Measurements from ENCODE around the gene CDK6. TPM values are rescaled to one million over a fixed set of nuclear protein-coding genes. Genes with fewer than 3 reads are reported as not detected.

Gene CDK6
- total and polyA plus RNA-seq, 4 donors = 3.3 to 35.0 (median 12.0) TPM

DNA sequence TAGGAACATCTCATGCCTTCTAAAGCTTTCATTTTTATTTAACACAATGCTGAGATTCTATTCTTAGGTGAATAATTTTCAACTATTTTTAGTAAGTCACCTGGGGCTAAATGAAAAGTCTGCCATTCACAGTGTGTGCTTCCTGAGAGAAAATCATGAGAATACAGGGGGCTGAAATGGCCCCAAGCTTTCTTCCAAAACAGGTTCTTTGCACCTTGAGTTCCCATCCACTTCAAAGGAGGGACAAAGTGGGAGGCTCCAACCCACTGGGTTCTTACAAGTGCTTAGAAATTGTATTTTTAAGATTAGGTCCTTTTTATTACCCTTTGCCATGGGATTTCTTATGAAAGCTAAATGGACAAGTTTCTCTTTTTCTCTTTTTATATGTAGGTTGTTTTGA, 224.6 kb downstream of the CDK6 start:
- no peak for DNase-seq (ENCODE audit: low spot score)
- Histone ChIP-seq H3K4me3 (ENCODE audit: low read depth in 1 of 3, low read length in 3 of 3) (no peak overlapping the region), H3K4me1 (ENCODE audit: control insufficient read depth in 4 of 4, insufficient read depth in 4 of 4, low read length in 3 of 4) (peaks cover 0 to 5% (median 3%) of the 10 kb centered on the region in 4 donors), H3K27me3 (ENCODE audit: control insufficient read depth in 4 of 4, insufficient read depth in 4 of 4, low read length in 3 of 4) (no peaks in the 10 kb centered on the region), H3K27ac (ENCODE audit: low read depth in 1 of 2, low read length in 2 of 2) (no peak overlapping the region), H3K9ac (ENCODE audit: low read depth in 1 of 2, low read length in 2 of 2) (no peak overlapping the region), H3K36me3 (ENCODE audit: control insufficient read depth in 4 of 4, insufficient read depth in 3 of 4, low read depth in 1 of 4, low read length in 3 of 4) (peaks cover 0 to 17% (median 8%) of the 10 kb centered on the region in 4 donors), H3K9me3 (ENCODE audit: control insufficient read depth in 4 of 4, low read length in 3 of 4) (no peaks in the 10 kb centered on the region)
- no peak for TF ChIP-seq SP1 (IDR thresholded peaks at IDR 0.05)
- no peak for TF ChIP-seq JUND (IDR thresholded peaks at IDR 0.05)
- no peak for TF ChIP-seq TAF1 (conservative IDR thresholded peaks at IDR 0.05)
- no peak for TF ChIP-seq RXRA (IDR thresholded peaks at IDR 0.05)
- TF ChIP-seq HNF4A (conservative IDR thresholded peaks at IDR 0.05) = no peak
- TF ChIP-seq FOXA1 (IDR thresholded peaks at IDR 0.05) = no peak

DNA sequence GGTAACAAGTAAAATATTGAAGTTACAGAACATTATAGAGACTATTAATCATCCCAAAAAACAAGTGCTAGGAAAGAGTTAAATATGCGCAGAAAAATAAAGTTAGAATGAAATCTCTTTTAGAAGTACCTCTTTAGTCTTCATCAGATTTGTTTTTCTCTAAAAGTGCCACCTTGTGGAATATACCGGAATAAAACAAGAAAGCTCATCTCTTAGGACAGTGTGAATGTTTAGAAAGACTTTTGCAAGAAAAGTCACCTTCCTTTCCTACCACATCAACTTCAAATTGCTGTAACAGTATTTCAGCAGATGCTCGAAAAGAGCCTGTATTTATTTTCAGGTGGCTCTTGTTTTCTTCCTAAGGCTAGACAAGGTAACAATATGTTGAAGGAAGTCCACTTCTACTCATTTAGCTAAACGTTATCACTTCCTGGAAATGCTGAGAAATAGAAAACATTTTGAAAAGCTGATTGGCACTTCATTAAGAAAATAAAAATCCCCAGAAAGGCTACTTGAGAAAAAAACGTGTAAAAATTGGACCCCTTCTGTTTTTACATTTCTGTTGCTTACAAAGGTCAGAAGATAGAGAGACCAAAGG, 226.4 kb downstream of the CDK6 start:
- Histone ChIP-seq H3K9ac (ENCODE audit: low read depth in 1 of 2, low read length in 2 of 2) (no peak overlapping the region), H3K27me3 (ENCODE audit: control insufficient read depth in 4 of 4, insufficient read depth in 4 of 4, low read length in 3 of 4) (no peaks in the 10 kb centered on the region), H3K4me1 (ENCODE audit: control insufficient read depth in 4 of 4, insufficient read depth in 4 of 4, low read length in 3 of 4) (peaks cover 0 to 5% (median 3%) of the 10 kb centered on the region in 4 donors), H3K36me3 (ENCODE audit: control insufficient read depth in 4 of 4, insufficient read depth in 3 of 4, low read depth in 1 of 4, low read length in 3 of 4) (peaks cover 0 to 10% (median 3%) of the 10 kb centered on the region in 4 donors), H3K27ac (ENCODE audit: low read depth in 1 of 2, low read length in 2 of 2) (no peak overlapping the region), H3K9me3 (ENCODE audit: control insufficient read depth in 4 of 4, low read length in 3 of 4) (no peaks in the 10 kb centered on the region), H3K4me3 (ENCODE audit: low read depth in 1 of 3, low read length in 3 of 3) (no peak overlapping the region)
- TF ChIP-seq, protein P1, sequence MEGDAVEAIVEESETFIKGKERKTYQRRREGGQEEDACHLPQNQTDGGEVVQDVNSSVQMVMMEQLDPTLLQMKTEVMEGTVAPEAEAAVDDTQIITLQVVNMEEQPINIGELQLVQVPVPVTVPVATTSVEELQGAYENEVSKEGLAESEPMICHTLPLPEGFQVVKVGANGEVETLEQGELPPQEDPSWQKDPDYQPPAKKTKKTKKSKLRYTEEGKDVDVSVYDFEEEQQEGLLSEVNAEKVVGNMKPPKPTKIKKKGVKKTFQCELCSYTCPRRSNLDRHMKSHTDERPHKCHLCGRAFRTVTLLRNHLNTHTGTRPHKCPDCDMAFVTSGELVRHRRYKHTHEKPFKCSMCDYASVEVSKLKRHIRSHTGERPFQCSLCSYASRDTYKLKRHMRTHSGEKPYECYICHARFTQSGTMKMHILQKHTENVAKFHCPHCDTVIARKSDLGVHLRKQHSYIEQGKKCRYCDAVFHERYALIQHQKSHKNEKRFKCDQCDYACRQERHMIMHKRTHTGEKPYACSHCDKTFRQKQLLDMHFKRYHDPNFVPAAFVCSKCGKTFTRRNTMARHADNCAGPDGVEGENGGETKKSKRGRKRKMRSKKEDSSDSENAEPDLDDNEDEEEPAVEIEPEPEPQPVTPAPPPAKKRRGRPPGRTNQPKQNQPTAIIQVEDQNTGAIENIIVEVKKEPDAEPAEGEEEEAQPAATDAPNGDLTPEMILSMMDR (IDR thresholded peaks at IDR 0.05; ENCODE audit: low read depth, low read length, missing input control) = peak; percentile 42
- TF ChIP-seq, protein P2, sequence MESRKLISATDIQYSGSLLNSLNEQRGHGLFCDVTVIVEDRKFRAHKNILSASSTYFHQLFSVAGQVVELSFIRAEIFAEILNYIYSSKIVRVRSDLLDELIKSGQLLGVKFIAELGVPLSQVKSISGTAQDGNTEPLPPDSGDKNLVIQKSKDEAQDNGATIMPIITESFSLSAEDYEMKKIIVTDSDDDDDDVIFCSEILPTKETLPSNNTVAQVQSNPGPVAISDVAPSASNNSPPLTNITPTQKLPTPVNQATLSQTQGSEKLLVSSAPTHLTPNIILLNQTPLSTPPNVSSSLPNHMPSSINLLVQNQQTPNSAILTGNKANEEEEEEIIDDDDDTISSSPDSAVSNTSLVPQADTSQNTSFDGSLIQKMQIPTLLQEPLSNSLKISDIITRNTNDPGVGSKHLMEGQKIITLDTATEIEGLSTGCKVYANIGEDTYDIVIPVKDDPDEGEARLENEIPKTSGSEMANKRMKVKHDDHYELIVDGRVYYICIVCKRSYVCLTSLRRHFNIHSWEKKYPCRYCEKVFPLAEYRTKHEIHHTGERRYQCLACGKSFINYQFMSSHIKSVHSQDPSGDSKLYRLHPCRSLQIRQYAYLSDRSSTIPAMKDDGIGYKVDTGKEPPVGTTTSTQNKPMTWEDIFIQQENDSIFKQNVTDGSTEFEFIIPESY (IDR thresholded peaks at IDR 0.05) = no peak
- peak; percentile 64 to 75 for TF ChIP-seq RAD21 (IDR thresholded peaks at IDR 0.05)
- 23% methylated on average over 5 of the region's 5 CpGs for WGBS
- no peak for DNase-seq (ENCODE audit: low spot score)

DNA sequence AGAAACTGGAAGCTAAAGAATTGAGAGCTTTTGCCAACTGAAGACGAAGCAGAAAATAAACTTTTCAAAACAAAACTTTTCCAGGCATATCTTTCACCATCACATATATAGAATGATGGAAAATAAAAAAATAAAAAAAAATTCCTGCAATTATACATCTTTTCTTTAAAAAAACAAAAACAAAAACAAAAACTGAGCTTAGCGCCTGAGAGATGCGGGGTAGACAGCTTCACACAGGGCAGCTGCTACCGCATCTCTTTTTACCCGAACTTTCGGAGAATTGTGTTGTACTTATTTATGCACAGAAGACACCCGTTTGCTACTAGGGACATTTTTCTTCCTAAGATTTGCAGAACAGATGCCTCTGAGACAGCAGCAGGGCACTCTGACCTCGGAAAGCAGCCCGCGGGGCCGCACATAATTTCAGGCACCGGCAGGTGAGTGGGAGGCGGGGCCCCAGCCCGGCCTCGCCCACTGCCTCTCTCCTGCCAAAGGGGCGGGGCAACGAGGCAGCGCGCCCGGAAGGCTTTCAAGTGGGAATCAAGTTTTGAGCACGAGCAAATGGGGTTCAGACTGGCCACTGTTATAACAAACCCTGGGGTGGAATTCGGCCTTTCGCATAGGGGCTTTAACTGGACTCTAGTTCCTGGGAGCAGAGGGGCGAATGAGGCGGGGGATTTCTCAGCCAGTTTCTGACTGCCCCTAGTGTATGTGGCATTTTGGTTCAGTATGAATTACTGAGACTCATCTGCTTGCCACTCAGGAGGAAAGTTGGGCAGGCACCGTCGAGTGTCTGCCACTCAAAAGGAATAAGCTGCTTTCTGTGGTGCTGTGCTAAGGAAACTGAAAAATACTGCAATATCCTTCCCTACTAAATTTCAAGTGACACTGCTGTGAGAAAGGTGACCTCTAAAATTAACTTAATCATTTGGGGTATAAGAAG, 227.7 kb downstream of the CDK6 start:
- WGBS = 27% methylated on average over 27 of the region's 27 CpGs
- Histone ChIP-seq H3K36me3 (ENCODE audit: control insufficient read depth in 4 of 4, insufficient read depth in 3 of 4, low read depth in 1 of 4, low read length in 3 of 4) (peaks cover 0 to 5% (median 1%) of the 10 kb centered on the region in 4 donors), H3K27me3 (ENCODE audit: control insufficient read depth in 4 of 4, insufficient read depth in 4 of 4, low read length in 3 of 4) (no peaks in the 10 kb centered on the region), H3K9ac (ENCODE audit: low read depth in 1 of 2, low read length in 2 of 2) (no peak overlapping the region), H3K4me3 (ENCODE audit: low read depth in 1 of 3, low read length in 3 of 3) (peak overlapping the region; percentile 14 to 54 (median 38)), H3K27ac (ENCODE audit: low read depth in 1 of 2, low read length in 2 of 2) (no peak overlapping the region), H3K4me1 (ENCODE audit: control insufficient read depth in 4 of 4, insufficient read depth in 4 of 4, low read length in 3 of 4) (peaks cover 0 to 5% (median 3%) of the 10 kb centered on the region in 4 donors), H3K9me3 (ENCODE audit: control insufficient read depth in 4 of 4, low read length in 3 of 4) (no peaks in the 10 kb centered on the region)
- TF ChIP-seq YY1 (IDR thresholded peaks at IDR 0.05) = no peak
- TF ChIP-seq RAD21 (IDR thresholded peaks at IDR 0.05) = peak in 1 of 2 donors; percentile 29
- TF ChIP-seq, protein P2 (IDR thresholded peaks at IDR 0.05) = no peak
- TF ChIP-seq GABPA (IDR thresholded peaks at IDR 0.05 in 1 of 2, conservative IDR thresholded peaks at IDR 0.05 in 1 of 2) = no peak
- DNase-seq (ENCODE audit: low spot score) = peak; percentile 50

Data from liver (tissue), 9 donors.